Natural killer cell treated with Interleukin-12 subunit alpha and Interleukin-12 subunit beta and Interleukin-15 and Interleukin-18, amount 100 ng/mL, for 72 hours (primary cell): Measurements from ENCODE around the gene PLD3. TPM values are rescaled to one million over a fixed set of nuclear protein-coding genes. Genes with fewer than 3 reads are reported as not detected.

Experiments
- ATAC-seq, 2 donors: fragments of 150-1000 bp; cut with Tn5 transposase in 1 of 2; sonication (Bioruptor Pico), chemical (Tn5 transposase) in 1 of 2; 2 replicates each; pipeline ENCODE4 v1.10.0; 2021
- DNase-seq: peaks from one replicate; pipeline ENCODE4 v3.0.0; 2022; ENCODE audit warnings: low spot score
- H3K27ac Mint-ChIP-seq, 2 donors: 1 replicate in 1 of 2; 2 replicates in 1 of 2; pipeline ENCODE4 v1.8.0; 2022; ENCODE audit warnings: mixed read lengths in 2 of 2, mild to moderate bottlenecking in 1 of 2, moderate library complexity in 1 of 2
- H3K27me3 Mint-ChIP-seq, 2 donors: 1 replicate in 1 of 2; 2 replicates in 1 of 2; pipeline ENCODE4 v1.8.0; 2022; ENCODE audit warnings: mixed read lengths in 2 of 2
- H3K36me3 Mint-ChIP-seq: one replicate; pipeline ENCODE4 v1.8.0; 2022; ENCODE audit warnings: mixed read lengths
- H3K4me1 Mint-ChIP-seq, 2 donors: 1 replicate in 1 of 2; 2 replicates in 1 of 2; pipeline ENCODE4 v1.8.0; 2022; ENCODE audit warnings: low read depth in 2 of 2, mixed read lengths in 2 of 2, mild to moderate bottlenecking in 1 of 2
- H3K4me3 Mint-ChIP-seq: one replicate; pipeline ENCODE4 v1.8.0; 2022; ENCODE audit warnings: mixed read lengths
- H3K9me3 Mint-ChIP-seq: 2 replicates; pipeline ENCODE4 v1.8.0; 2022; ENCODE audit warnings: mixed read lengths
- total RNA-seq, 2 donors: library from RNA; stranded (reverse); gene quantifications; one replicate each; pipeline ENCODE4 v1.2.3, GENCODE V29; 2022

The PLD3 gene
- total RNA-seq, 2 donors from 2014 or later = 67.4 to 92.0 TPM

- DNase-seq = no peak
- peak in 1 of 2 donors; percentile 33 for ATAC-seq
- Mint-ChIP-seq H3K36me3 (no peaks in the 10 kb centered on the region), H3K27ac (no peak overlapping the region), H3K4me1 (peaks cover 0 to 4% of the 10 kb centered on the region in 2 donors), H3K9me3 (no peaks in the 10 kb centered on the region), H3K27me3 (no peaks in the 10 kb centered on the region), H3K4me3 (no peak overlapping the region)
Observed at GRCh38 chr19:40378509-40378908, 30.0 kb downstream of the PLD3 start.

- no peak overlapping the region for H3K4me3 Mint-ChIP-seq
Observed at GRCh38 chr19:40379446-40380198, 31.1 kb downstream of the PLD3 start.

GRCh38 chr19:40380199-40381037, 31.9 kb downstream of the PLD3 start:
- Mint-ChIP-seq H3K4me3 (no peak overlapping the region), H3K27me3 (no peaks in the 10 kb centered on the region), H3K36me3 (no peaks in the 10 kb centered on the region), H3K4me1 (peaks cover 0 to 3% of the 10 kb centered on the region in 2 donors), H3K9me3 (no peaks in the 10 kb centered on the region), H3K27ac (no peak overlapping the region)
- no peak for DNase-seq
- no peak for ATAC-seq

More at GRCh38 chr19:40379446-40380198, 31.1 kb downstream of the PLD3 start:
- Mint-ChIP-seq H3K36me3 (no peaks in the 10 kb centered on the region), H3K4me1 (peaks cover 0 to 1% of the 10 kb centered on the region in 2 donors), H3K9me3 (no peaks in the 10 kb centered on the region), H3K27me3 (no peaks in the 10 kb centered on the region), H3K27ac (no peak overlapping the region)
- DNase-seq (no peak), ATAC-seq (no peak)

- Mint-ChIP-seq H3K4me3 (no peak overlapping the region), H3K9me3 (no peaks in the 10 kb centered on the region), H3K27ac (no peak overlapping the region), H3K27me3 (no peaks in the 10 kb centered on the region), H3K4me1 (peaks cover 0 to 4% of the 10 kb centered on the region in 2 donors), H3K36me3 (no peaks in the 10 kb centered on the region)
- DNase-seq (no peak), ATAC-seq (no peak)
Observed at GRCh38 chr19:40381321-40381720, 32.8 kb downstream of the PLD3 start.

GRCh38 chr19:40383668-40384248, 35.3 kb downstream of the PLD3 start:
- no peak overlapping the region for H3K4me3 Mint-ChIP-seq
- no peaks in the 10 kb centered on the region for H3K36me3 Mint-ChIP-seq
- DNase-seq = no peak
- no peak overlapping the region for H3K27ac Mint-ChIP-seq
- no peaks in the 10 kb centered on the region for H3K27me3 Mint-ChIP-seq
- ATAC-seq = no peak
- H3K9me3 Mint-ChIP-seq = no peaks in the 10 kb centered on the region
- H3K4me1 Mint-ChIP-seq = peaks cover 0 to 4% of the 10 kb centered on the region in 2 donors

- Mint-ChIP-seq H3K27me3 (no peaks in the 10 kb centered on the region), H3K4me1 (peaks cover 0 to 4% of the 10 kb centered on the region in 2 donors), H3K4me3 (no peak overlapping the region), H3K27ac (no peak overlapping the region), H3K9me3 (no peaks in the 10 kb centered on the region), H3K36me3 (no peaks in the 10 kb centered on the region)
- no peak for ATAC-seq
- no peak for DNase-seq
Observed at GRCh38 chr19:40387155-40387554, 38.7 kb downstream of the PLD3 start.

- Mint-ChIP-seq H3K27ac (no peak overlapping the region), H3K4me3 (no peak overlapping the region), H3K27me3 (no peaks in the 10 kb centered on the region), H3K36me3 (no peaks in the 10 kb centered on the region), H3K4me1 (peaks cover 0 to 7% of the 10 kb centered on the region in 2 donors), H3K9me3 (no peaks in the 10 kb centered on the region)
- no peak for ATAC-seq
- no peak for DNase-seq
Observed at GRCh38 chr19:40388481-40388880, 40.0 kb downstream of the PLD3 start.

- Mint-ChIP-seq H3K4me1 (peaks cover 0 to 7% of the 10 kb centered on the region in 2 donors), H3K27ac (no peak overlapping the region), H3K27me3 (no peaks in the 10 kb centered on the region), H3K9me3 (no peaks in the 10 kb centered on the region), H3K36me3 (no peaks in the 10 kb centered on the region), H3K4me3 (no peak overlapping the region)
- no peak for DNase-seq
- ATAC-seq = no peak
Observed at GRCh38 chr19:40389404-40390083, 41.0 kb downstream of the PLD3 start.

GRCh38 chr19:40390084-40390742, 41.7 kb downstream of the PLD3 start, which contains the start of gene HIPK4:
Gene HIPK4, minus strand, starts transcription at chr19:40390181. Its CDS starts 279 bp downstream, at chr19:40389902.
- H3K4me3 Mint-ChIP-seq = no peak within 1 kb of the TSS
- ATAC-seq (no peak), DNase-seq (no peak)
- peaks cover 0 to 5% of the 10 kb centered on the region in 2 donors for H3K4me1 Mint-ChIP-seq
- no peaks in the 10 kb centered on the region for H3K27me3 Mint-ChIP-seq
- no peaks in the 10 kb centered on the region for H3K9me3 Mint-ChIP-seq
- H3K36me3 Mint-ChIP-seq = no peaks in the 10 kb centered on the region
- H3K27ac Mint-ChIP-seq = peak within 1 kb of the TSS in 1 of 2 donors; percentile 54

GRCh38 chr19:40392123-40392522, 43.6 kb downstream of the PLD3 start:
- no peak for ATAC-seq
- H3K4me3 Mint-ChIP-seq = no peak overlapping the region
- H3K27me3 Mint-ChIP-seq = no peaks in the 10 kb centered on the region
- no peaks in the 10 kb centered on the region for H3K36me3 Mint-ChIP-seq
- peaks cover 0 to 3% of the 10 kb centered on the region in 2 donors for H3K4me1 Mint-ChIP-seq
- H3K9me3 Mint-ChIP-seq = no peaks in the 10 kb centered on the region
- no peak overlapping the region for H3K27ac Mint-ChIP-seq
- DNase-seq = no peak

- H3K27ac Mint-ChIP-seq = no peak overlapping the region
- H3K9me3 Mint-ChIP-seq = no peaks in the 10 kb centered on the region
- H3K4me1 Mint-ChIP-seq = peaks cover 0 to 3% of the 10 kb centered on the region in 2 donors
- ATAC-seq = peak in 1 of 2 donors; percentile 22
- H3K27me3 Mint-ChIP-seq = no peaks in the 10 kb centered on the region
- DNase-seq = no peak
- no peaks in the 10 kb centered on the region for H3K36me3 Mint-ChIP-seq
- H3K4me3 Mint-ChIP-seq = no peak overlapping the region
Observed at GRCh38 chr19:40392894-40393517, 44.5 kb downstream of the PLD3 start.

- H3K27ac Mint-ChIP-seq = no peak overlapping the region
- no peaks in the 10 kb centered on the region for H3K36me3 Mint-ChIP-seq
- ATAC-seq (no peak), DNase-seq (no peak)
- no peak overlapping the region for H3K4me3 Mint-ChIP-seq
- peaks cover 0 to 2% of the 10 kb centered on the region in 2 donors for H3K27me3 Mint-ChIP-seq
- H3K4me1 Mint-ChIP-seq = peaks cover 3 to 7% of the 10 kb centered on the region in 2 donors
- no peaks in the 10 kb centered on the region for H3K9me3 Mint-ChIP-seq
Observed at GRCh38 chr19:40393894-40394815, 45.7 kb downstream of the PLD3 start.
